Endothelial cell (in vitro differentiated cells): ENCODE data around the gene SLC20A1. TPM values are rescaled to one million over a fixed set of nuclear protein-coding genes. Genes with fewer than 3 reads are reported as not detected.

ENCODE experiments used
- DNase-seq: peaks from one replicate; pipeline ENCODE4 v3.0.0; 2021; ENCODE audit warnings: low spot score
- H3K27ac Mint-ChIP-seq: one replicate; pipeline ENCODE4 v1.8.0; 2021; ENCODE audit warnings: mixed read lengths, inconsistent platforms; ENCODE audit not compliant: unreplicated experiment
- H3K27me3 Mint-ChIP-seq: one replicate; pipeline ENCODE4 v1.8.0; 2021; ENCODE audit warnings: mild to moderate bottlenecking, moderate library complexity, mixed read lengths, inconsistent platforms; ENCODE audit not compliant: unreplicated experiment
- H3K36me3 Mint-ChIP-seq: one replicate; pipeline ENCODE4 v1.8.0; 2021; ENCODE audit warnings: mild to moderate bottlenecking, low read depth, mixed read lengths, inconsistent platforms; ENCODE audit not compliant: unreplicated experiment
- H3K4me1 Mint-ChIP-seq: one replicate; pipeline ENCODE4 v1.8.0; 2021; ENCODE audit warnings: mild to moderate bottlenecking, mixed read lengths, inconsistent platforms; ENCODE audit not compliant: unreplicated experiment
- H3K4me3 Mint-ChIP-seq: one replicate; pipeline ENCODE4 v1.8.0; 2021; ENCODE audit warnings: mild to moderate bottlenecking, mixed read lengths, inconsistent platforms; ENCODE audit not compliant: unreplicated experiment
- H3K9me3 Mint-ChIP-seq: one replicate; pipeline ENCODE4 v1.8.0; 2021; ENCODE audit warnings: mixed read lengths, inconsistent platforms; ENCODE audit not compliant: unreplicated experiment
- CTCF ChIP-seq: fragments of 200-600 bp; sonication (generic); IDR thresholded peaks from one replicate; pipeline ENCODE4 v1.5.0; 2021; ENCODE audit warnings: antibody characterized with exemption; ENCODE audit not compliant: unreplicated experiment
- total RNA-seq: library from RNA; stranded (reverse); fragmentation: NEBNext Ultra II Directional; extraction: Animal tissue kit (Norgen Biotek cat#: 25700); gene quantifications from one replicate; pipeline ENCODE4 v1.2.1, GENCODE V29; 2021; ENCODE audit not compliant: unreplicated experiment

Gene SLC20A1
- total RNA-seq, 1 donor from 2014 or later = 255 TPM

DNA sequence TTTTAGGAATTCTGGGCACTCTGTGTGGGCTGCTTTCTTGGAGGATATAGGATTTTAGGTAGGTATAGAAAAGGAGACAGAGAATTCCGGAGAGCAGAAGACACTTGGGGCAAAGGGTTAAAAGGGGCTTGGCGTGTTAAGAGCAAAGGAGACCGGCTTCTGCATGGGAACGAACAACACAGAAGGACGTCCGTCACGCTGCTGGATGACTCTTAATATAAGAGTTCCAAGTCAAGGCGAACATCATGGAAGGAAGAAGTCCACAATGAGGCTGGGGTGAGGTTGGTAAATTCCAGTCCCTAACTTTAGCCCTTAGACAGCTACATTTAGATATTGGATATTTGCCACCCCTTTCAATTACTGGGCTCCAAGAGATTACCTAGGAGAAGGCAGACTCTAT, 15.9 kb upstream of the SLC20A1 start:
- no peak for TF ChIP-seq CTCF
- peak overlapping the region; percentile 52 for H3K27ac Mint-ChIP-seq
- DNase-seq = no peak
- H3K4me1 Mint-ChIP-seq = peaks cover 54% of the 10 kb centered on the region
- no peaks in the 10 kb centered on the region for H3K9me3 Mint-ChIP-seq
- peaks cover 5% of the 10 kb centered on the region for H3K27me3 Mint-ChIP-seq
- no peaks in the 10 kb centered on the region for H3K36me3 Mint-ChIP-seq
- H3K4me3 Mint-ChIP-seq = no peak overlapping the region

DNA sequence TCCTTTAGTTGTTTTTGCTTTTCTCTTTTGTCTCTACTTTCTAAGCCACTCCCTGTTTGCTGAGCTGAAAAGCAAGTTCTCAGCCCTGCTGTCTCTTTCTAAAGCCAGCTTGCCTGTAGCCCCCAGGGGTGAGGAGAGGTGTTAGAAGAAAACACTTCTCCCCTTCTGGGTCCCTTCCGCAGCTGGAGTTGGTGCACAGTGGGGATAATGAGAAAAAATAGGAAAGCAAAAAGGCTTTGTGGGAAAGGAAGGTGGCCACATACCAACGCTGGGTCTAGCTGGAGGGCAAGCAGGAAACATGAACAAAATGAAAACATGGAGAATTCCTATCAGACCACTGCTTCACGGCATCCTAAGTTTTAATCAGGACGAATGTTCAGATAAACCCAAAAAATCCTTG, 15.5 kb upstream of the SLC20A1 start:
- Mint-ChIP-seq H3K27ac (peak overlapping the region; percentile 67), H3K36me3 (no peaks in the 10 kb centered on the region), H3K4me3 (no peak overlapping the region), H3K27me3 (peaks cover 7% of the 10 kb centered on the region), H3K4me1 (peaks cover 54% of the 10 kb centered on the region), H3K9me3 (no peaks in the 10 kb centered on the region)
- DNase-seq = no peak
- TF ChIP-seq CTCF = no peak

GRCh38 chr2:112633708-112634107, 12.0 kb upstream of the SLC20A1 start:
- TF ChIP-seq CTCF = no peak
- Mint-ChIP-seq H3K4me3 (no peak overlapping the region), H3K27me3 (peaks cover 9% of the 10 kb centered on the region), H3K36me3 (no peaks in the 10 kb centered on the region), H3K9me3 (no peaks in the 10 kb centered on the region), H3K4me1 (peaks cover 39% of the 10 kb centered on the region), H3K27ac (peak overlapping the region; percentile 26)
- no peak for DNase-seq

DNA sequence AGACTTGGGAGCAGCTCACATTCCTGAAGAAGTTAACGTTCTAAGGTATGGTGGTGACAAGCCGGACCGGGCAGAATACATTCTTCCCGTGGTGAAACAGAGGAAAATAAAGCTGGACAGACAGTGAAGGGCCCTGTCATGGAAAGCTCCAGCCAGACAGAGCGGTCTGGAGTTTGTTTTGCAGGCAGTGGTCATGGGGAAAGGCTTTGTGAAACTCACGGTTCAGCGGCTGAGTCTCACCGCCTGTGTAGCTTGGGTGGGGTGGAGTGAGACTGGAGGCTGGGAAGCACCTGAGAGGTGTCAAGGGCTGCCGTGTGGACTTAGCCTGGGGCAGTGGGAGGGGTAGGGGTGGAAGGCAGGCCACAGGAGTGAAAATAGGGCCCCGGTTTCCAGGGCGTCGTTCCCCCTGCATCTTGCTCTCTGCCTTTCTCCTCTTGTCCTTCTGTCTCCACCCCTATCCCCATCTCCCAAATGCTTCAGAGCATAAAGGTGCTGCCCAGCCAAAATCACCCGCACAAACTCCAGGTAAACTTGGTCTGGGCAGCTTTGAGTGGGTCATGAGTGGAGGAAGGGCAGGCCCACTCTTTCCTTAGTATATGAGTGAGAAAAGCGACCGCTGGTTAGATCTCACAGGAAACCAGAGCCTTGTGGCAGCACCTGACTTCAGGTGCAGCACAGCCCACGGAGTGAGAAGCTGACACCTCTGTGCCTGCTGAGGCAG, 11.4 kb upstream of the SLC20A1 start:
- peaks cover 9% of the 10 kb centered on the region for H3K27me3 Mint-ChIP-seq
- no peak for TF ChIP-seq CTCF
- no peak for DNase-seq
- no peaks in the 10 kb centered on the region for H3K36me3 Mint-ChIP-seq
- no peaks in the 10 kb centered on the region for H3K9me3 Mint-ChIP-seq
- no peak overlapping the region for H3K4me3 Mint-ChIP-seq
- H3K27ac Mint-ChIP-seq = peak overlapping the region; percentile 26
- H3K4me1 Mint-ChIP-seq = peaks cover 35% of the 10 kb centered on the region

DNA sequence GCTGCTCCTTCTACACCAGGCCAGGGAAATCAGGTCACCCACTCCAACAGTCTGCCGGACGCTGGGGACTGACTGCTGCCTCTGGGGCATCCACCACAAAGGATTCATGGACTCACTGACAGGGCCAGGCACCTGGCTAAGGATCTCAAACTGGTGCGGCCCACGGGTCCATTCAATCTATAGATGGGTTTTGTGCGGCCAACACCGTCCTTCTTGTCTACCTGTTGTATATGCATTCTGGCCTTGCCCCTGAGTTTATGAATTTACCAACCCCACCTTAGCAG, 10.9 kb upstream of the SLC20A1 start:
- Mint-ChIP-seq H3K36me3 (no peaks in the 10 kb centered on the region), H3K27ac (no peak overlapping the region), H3K4me1 (peaks cover 30% of the 10 kb centered on the region), H3K9me3 (no peaks in the 10 kb centered on the region), H3K4me3 (no peak overlapping the region), H3K27me3 (peaks cover 9% of the 10 kb centered on the region)
- no peak for TF ChIP-seq CTCF
- DNase-seq = no peak
